CD4-positive, alpha-beta T cell (primary cell): ENCODE data around the gene TRPM1. TPM values are rescaled to one million over a fixed set of nuclear protein-coding genes. Genes with fewer than 3 reads are reported as not detected.

ENCODE experiments used
- ATAC-seq: fragments of 200-7000 bp; cut with Tn5 transposase; one replicate; pipeline ENCODE4 v1.10.0; 2022; ENCODE audit warnings: mild to moderate bottlenecking; ENCODE audit not compliant: poor library complexity
- CTCF ChIA-PET: fragments of 350-600 bp; sonication (Branson Sonifier 250); formaldehyde crosslinking; loops from one replicate; lab custom pipeline; 2021; ENCODE audit warnings: antibody characterized with exemption, inconsistent platforms; lab: Charles Lee
- POLR2A ChIA-PET: fragments of 350-600 bp; sonication (Branson Sonifier 250); formaldehyde crosslinking; loops from one replicate; lab custom pipeline; 2021; ENCODE audit warnings: antibody characterized with exemption, inconsistent platforms; lab: Charles Lee
- DNase-seq, 14 experiments: peaks; one replicate each; pipeline ENCODE4 v3.0.0-alpha.2; 2013 to 2020; ENCODE audit warnings: mixed read lengths in 2 of 14
- H3K27ac ChIP-seq, 2 donors: one replicate each; pipeline versions ENCODE4 v1.5.1 to v1.7.0; 2013; ENCODE audit warnings: low read length in 2 of 2, low read depth in 1 of 2, mild to moderate bottlenecking in 1 of 2
- H3K27me3 ChIP-seq, 2 experiments: 1 replicate in 1 of 2; 2 replicates in 1 of 2; pipeline versions ENCODE4 v1.6.1 to v1.7.0; 2013; ENCODE audit warnings: low read length in 2 of 2, control low read depth in 1 of 2, mild to moderate bottlenecking in 1 of 2, moderate library complexity in 1 of 2; ENCODE audit not compliant: insufficient read depth in 2 of 2, control insufficient read depth in 1 of 2
- H3K36me3 ChIP-seq: one replicate; pipeline ENCODE4 v1.6.1; 2013; ENCODE audit warnings: low read length, control low read depth; ENCODE audit not compliant: insufficient read depth
- H3K4me1 ChIP-seq: one replicate; pipeline ENCODE4 v1.6.1; 2013; ENCODE audit warnings: low read length, control low read depth; ENCODE audit not compliant: insufficient read depth
- H3K4me3 ChIP-seq: one replicate; pipeline ENCODE4 v1.5.1; 2013; ENCODE audit warnings: mild to moderate bottlenecking, low read length, moderate library complexity
- H3K9me3 ChIP-seq, 2 experiments: 1 replicate in 1 of 2; 2 replicates in 1 of 2; pipeline versions ENCODE4 v1.6.1 to v1.7.0; 2013; ENCODE audit warnings: low read length in 2 of 2, mild to moderate bottlenecking in 2 of 2, control low read depth in 1 of 2, moderate library complexity in 1 of 2; ENCODE audit not compliant: control insufficient read depth in 1 of 2, insufficient read depth in 1 of 2
- H3K27ac Mint-ChIP-seq: one replicate; pipeline ENCODE4 v1.8.0; 2020; ENCODE audit warnings: mixed read lengths
- H3K27me3 Mint-ChIP-seq: one replicate; pipeline ENCODE4 v1.8.0; 2021; ENCODE audit warnings: mixed read lengths
- H3K36me3 Mint-ChIP-seq: one replicate; pipeline ENCODE4 v1.8.0; 2021; ENCODE audit warnings: low read depth, mixed read lengths
- H3K4me1 Mint-ChIP-seq: one replicate; pipeline ENCODE4 v1.8.0; 2021; ENCODE audit warnings: low read depth, mixed read lengths
- H3K4me3 Mint-ChIP-seq: one replicate; pipeline ENCODE4 v1.8.0; 2020; ENCODE audit warnings: mild to moderate bottlenecking, mixed read lengths
- H3K9me3 Mint-ChIP-seq: one replicate; pipeline ENCODE4 v1.8.0; 2020; ENCODE audit warnings: mixed read lengths
- CTCF ChIP-seq: fragments of 200-600 bp; IDR thresholded peaks from one replicate; pipeline ENCODE4 v1.8.0; 2022; ENCODE audit warnings: antibody characterized with exemption, mild to moderate bottlenecking
- intact Hi-C, 2 experiments: fragments of 100-400 bp; cut with DNase I in 1 of 2; cut with micrococcal nuclease in 1 of 2; formaldehyde crosslinking; loops; one replicate each; pipeline versions ENCODE4 v1.15.1 to v1.9.0; 2023 to 2025; cut with DNase I, micrococcal nuclease
- total RNA-seq, 174 experiments: library from RNA in 2 of 174; stranded (reverse) in 2 of 174; gene quantifications; one replicate each; pipeline ENCODE4 v1.2.3 and lab custom pipeline; 2021 to 2026

TRPM1 gene
- total RNA-seq, 2 experiments from 2014 or later, result not detected

DNA sequence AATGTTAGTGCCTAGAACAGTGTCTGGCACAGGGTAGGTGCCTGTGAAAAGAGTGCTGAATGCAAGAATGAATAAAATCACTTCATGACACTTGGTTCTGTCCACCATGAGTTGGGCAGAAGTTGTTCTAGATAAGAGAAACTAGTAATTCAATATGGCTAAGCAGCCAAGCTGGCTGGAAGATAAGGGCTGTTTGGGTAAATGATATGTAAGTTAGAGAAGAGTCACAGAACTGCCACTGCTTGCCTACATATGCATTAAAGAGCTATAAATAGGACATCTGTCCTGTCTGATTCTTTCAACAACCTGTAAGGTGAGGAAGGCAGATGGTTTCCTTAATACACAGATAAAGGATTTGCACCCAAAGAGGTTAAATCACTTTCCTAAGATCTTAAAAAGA is 123.2 kb downstream of the TRPM1 start:
- TF ChIP-seq CTCF, result no peak
- H3K9me3 Mint-ChIP-seq, result no peaks in the 10 kb centered on the region
- no peak overlapping the region for H3K27ac ChIP-seq
- ChIA-PET POLR2A (interaction anchor here (0.7 kb wide), 1 partner anchor 16 kb away, joined by 3 read pairs; no protein-coding TSS in a partner anchor), CTCF (no interaction called here)
- no peaks in the 10 kb centered on the region for H3K9me3 ChIP-seq
- H3K4me3 ChIP-seq, result no peak overlapping the region
- H3K27ac Mint-ChIP-seq, result no peak overlapping the region
- DNase-seq (no peak), ATAC-seq (no peak)
- H3K4me1 Mint-ChIP-seq, result peaks cover 53% of the 10 kb centered on the region
- peaks cover 51% of the 10 kb centered on the region for H3K36me3 ChIP-seq
- H3K27me3 Mint-ChIP-seq, result no peaks in the 10 kb centered on the region
- H3K4me3 Mint-ChIP-seq, result no peak overlapping the region
- peaks cover 3% of the 10 kb centered on the region for H3K4me1 ChIP-seq
- intact Hi-C loops, result no loop called here
- peaks cover 89% of the 10 kb centered on the region for H3K36me3 Mint-ChIP-seq
- no peaks in the 10 kb centered on the region for H3K27me3 ChIP-seq

- ChIA-PET POLR2A (no interaction called here), CTCF (no interaction called here)
- no peak for TF ChIP-seq CTCF
- H3K36me3 ChIP-seq, result peaks cover 56% of the 10 kb centered on the region
- ATAC-seq, result no peak
- Mint-ChIP-seq H3K4me1 (peaks cover 32% of the 10 kb centered on the region), H3K9me3 (no peaks in the 10 kb centered on the region), H3K36me3 (peaks cover 94% of the 10 kb centered on the region), H3K27me3 (no peaks in the 10 kb centered on the region), H3K27ac (no peak overlapping the region), H3K4me3 (no peak overlapping the region)
- peaks cover under 1% of the 10 kb centered on the region for H3K4me1 ChIP-seq
- H3K27me3 ChIP-seq, result no peaks in the 10 kb centered on the region
- no peak overlapping the region for H3K4me3 ChIP-seq
- intact Hi-C loops, result loop anchor here in 1 of 2 experiments (5.0 kb wide), 1 partner anchor 43 kb away; no protein-coding TSS in a partner anchor
- no peaks in the 10 kb centered on the region for H3K9me3 ChIP-seq
- DNase-seq, result no peak
- H3K27ac ChIP-seq, result no peak overlapping the region
Observed at GRCh38 chr15:30974112-30974511, 127.4 kb downstream of the TRPM1 start.

DNA sequence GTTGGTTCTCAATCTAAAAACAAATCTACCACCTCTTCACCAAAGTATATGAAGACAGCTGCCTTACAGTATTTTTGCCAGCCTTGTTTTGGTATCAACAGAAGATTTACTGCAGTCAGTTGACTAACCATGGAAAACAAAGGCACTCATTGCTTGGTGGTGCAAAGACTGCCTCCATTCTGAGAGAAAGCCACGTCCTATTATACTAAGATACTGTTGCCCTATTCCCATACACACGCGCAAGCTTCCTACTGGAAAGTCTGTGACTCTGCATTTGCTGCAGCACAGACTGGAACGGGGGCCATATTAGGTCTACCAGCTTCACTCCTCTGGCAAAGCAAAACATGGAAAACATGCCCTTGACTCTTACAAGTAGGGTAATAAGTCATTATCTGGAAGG is 128.1 kb downstream of the TRPM1 start:
- CTCF ChIA-PET, result no interaction called here
- H3K27ac ChIP-seq, result no peak overlapping the region
- Mint-ChIP-seq H3K4me1 (peaks cover 24% of the 10 kb centered on the region), H3K9me3 (no peaks in the 10 kb centered on the region), H3K27ac (no peak overlapping the region), H3K36me3 (peaks cover 87% of the 10 kb centered on the region), H3K4me3 (no peak overlapping the region), H3K27me3 (no peaks in the 10 kb centered on the region)
- no peak for ATAC-seq
- H3K9me3 ChIP-seq, result no peaks in the 10 kb centered on the region
- no peak for TF ChIP-seq CTCF
- DNase-seq, result no peak
- H3K27me3 ChIP-seq, result no peaks in the 10 kb centered on the region
- H3K4me1 ChIP-seq, result no peaks in the 10 kb centered on the region
- POLR2A ChIA-PET, result interaction anchor here (1.3 kb wide), 1 partner anchor 18 kb away, joined by 3 read pairs; the partner anchor contains the start of gene MTMR10
- intact Hi-C loops, result loop anchor here in 1 of 2 experiments (5.0 kb wide), 1 partner anchor 44 kb away; no protein-coding TSS in a partner anchor
- no peak overlapping the region for H3K4me3 ChIP-seq
- H3K36me3 ChIP-seq, result peaks cover 56% of the 10 kb centered on the region
